Activated T-helper 9 cell treated with anti-CD3 and anti-CD28 coated beads, Interleukin-2, amount 50 U/mL, for 16 hours (primary cell): ENCODE results near the gene FOXQ1.
"Not testable (repeated sequence)": the region's sequence is repeated elsewhere in the genome, so short reads cannot be mapped to it uniquely, and the experiment has no call there.

ENCODE experiments used
- DNase-seq: peaks from one replicate; pipeline ENCODE4 v3.0.0-alpha.2; 2020; ENCODE audit warnings: low read depth

FOXQ1 gene

GRCh38 chr6:1290805-1291204 lies 21.1 kb upstream of the FOXQ1 start:
- DNase-seq = no peak

GRCh38 chr6:1291381-1291780 lies 20.5 kb upstream of the FOXQ1 start:
- no peak for DNase-seq

DNA sequence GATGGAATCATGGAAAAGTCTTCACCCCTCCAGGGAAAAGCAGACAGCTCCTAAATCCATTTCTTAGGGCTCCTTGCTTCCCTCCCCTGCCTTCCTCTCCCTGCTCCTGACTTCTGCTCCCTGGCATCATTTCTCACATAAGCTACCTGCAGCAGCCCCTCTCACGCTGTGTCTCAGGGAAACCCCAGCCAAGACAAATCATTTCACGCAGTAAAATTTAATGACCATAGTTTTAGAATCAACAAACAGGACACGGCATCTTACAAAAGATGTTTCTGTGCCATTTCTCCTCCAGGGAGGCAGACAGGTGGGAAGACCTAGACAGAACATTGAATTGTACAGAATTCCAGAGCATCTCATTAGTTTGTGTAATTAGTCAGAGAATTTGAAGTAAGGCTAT lies 16.5 kb upstream of the FOXQ1 start:
- no peak for DNase-seq

GRCh38 chr6:1296079-1296478 lies 15.8 kb upstream of the FOXQ1 start:
- no peak for DNase-seq

GRCh38 chr6:1296542-1296941 lies 15.4 kb upstream of the FOXQ1 start:
- DNase-seq = no peak

DNA sequence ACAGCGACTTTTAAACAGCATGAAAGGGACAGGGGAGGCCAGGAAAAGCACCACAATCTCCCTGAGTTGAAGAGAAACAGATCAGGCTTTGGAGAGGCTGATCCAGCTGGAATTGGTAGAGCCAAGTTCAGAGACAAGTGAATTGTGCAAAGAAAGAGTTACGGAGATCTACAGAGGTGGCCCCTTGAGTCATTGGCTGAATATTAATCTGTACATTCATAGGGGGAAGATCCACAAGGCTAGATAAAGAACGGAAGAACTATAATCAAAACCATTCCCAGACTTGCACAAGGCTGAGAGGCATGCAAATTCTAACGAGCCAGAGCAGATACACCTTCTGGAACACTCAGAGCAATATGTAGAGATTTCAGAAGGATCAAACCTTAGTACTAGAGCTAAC lies 14.2 kb upstream of the FOXQ1 start:
- DNase-seq = no peak

DNA sequence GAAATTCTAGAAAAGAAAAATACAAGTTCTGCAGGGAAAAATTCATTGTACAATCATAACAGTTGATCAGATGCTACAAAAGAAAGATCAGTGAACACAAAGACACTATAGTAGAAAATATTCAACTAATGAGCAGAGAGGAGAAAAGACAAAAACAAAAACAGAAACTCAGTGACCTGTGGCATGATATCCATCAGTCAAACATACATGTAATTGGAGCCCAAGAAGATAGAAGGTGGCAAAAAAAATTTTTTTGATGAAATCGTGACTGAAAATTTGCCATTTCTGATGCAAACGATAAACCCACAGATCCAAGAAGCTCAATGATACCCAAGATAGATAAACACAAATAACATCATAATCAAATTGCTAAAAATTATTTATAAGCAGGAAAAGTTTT lies 13.1 kb upstream of the FOXQ1 start:
- no peak for DNase-seq

GRCh38 chr6:1306133-1306532 lies 5.8 kb upstream of the FOXQ1 start:
- DNase-seq = no peak

DNA sequence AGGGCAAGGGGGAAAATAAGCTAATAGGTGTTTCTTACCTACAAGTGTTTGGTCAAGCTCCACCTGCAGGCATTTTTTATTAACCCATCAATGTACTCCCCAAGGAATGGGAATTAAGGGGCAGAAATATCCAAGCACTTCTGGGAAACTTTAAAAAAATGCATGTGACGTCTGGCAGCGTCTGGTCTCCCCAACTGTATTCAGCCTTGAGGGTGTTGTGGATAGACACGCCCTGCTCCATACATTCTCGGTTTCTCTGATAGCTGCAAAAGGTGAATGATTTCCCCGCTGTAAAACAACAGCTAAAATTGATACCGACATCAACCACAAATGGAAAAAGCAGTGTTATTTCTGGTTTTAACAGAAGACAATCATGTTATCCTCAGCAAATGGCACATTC lies 2.5 kb upstream of the FOXQ1 start:
- DNase-seq = no peak

GRCh38 chr6:1310628-1311399 lies 1.1 kb upstream of the FOXQ1 start:
- no peak for DNase-seq

DNA sequence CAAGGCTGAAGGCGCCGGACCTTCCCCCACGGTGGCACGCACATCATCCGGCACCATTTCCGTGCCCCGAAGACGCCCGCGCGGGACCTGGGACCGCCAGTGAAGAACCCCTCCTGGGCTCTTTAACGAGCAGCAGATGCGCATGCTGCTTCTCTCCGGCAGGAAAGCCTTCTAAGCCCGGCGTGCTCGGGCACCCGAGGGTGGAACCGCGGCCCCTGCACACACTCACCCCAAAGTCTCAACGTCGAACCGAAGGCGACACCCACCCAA lies 240 bp downstream of the FOXQ1 start:
- DNase-seq = no peak

DNA sequence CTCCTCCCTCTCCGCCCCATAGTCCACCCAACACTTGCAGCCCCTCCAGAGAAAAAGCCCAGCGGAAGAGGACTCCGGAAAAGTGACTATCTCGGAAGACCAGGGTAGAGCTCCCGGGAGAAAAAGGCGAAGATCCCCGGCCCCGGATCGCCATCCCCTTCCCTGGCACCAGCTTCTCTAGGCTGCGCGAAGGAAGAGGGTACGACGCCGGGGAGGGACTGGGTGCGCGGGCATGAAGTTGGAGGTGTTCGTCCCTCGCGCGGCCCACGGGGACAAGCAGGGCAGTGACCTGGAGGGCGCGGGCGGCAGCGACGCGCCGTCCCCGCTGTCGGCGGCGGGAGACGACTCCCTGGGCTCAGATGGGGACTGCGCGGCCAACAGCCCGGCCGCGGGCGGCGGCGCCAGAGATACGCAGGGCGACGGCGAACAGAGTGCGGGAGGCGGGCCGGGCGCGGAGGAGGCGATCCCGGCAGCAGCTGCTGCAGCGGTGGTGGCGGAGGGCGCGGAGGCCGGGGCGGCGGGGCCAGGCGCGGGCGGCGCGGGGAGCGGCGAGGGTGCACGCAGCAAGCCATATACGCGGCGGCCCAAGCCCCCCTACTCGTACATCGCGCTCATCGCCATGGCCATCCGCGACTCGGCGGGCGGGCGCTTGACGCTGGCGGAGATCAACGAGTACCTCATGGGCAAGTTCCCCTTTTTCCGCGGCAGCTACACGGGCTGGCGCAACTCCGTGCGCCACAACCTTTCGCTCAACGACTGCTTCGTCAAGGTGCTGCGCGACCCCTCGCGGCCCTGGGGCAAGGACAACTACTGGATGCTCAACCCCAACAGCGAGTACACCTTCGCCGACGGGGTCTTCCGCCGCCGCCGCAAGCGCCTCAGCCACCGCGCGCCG lies 822 bp downstream of the FOXQ1 start:
- no peak for DNase-seq

GRCh38 chr6:1313384-1313766 lies 1.5 kb downstream of the FOXQ1 start:
- no peak for DNase-seq

- DNase-seq = no peak
Observed at GRCh38 chr6:1313767-1314503, 2.0 kb downstream of the FOXQ1 start.

- no peak for DNase-seq
Observed at GRCh38 chr6:1314617-1315016, 2.7 kb downstream of the FOXQ1 start.

- no peak for DNase-seq
Observed at GRCh38 chr6:1315201-1315559, 3.3 kb downstream of the FOXQ1 start.

DNA sequence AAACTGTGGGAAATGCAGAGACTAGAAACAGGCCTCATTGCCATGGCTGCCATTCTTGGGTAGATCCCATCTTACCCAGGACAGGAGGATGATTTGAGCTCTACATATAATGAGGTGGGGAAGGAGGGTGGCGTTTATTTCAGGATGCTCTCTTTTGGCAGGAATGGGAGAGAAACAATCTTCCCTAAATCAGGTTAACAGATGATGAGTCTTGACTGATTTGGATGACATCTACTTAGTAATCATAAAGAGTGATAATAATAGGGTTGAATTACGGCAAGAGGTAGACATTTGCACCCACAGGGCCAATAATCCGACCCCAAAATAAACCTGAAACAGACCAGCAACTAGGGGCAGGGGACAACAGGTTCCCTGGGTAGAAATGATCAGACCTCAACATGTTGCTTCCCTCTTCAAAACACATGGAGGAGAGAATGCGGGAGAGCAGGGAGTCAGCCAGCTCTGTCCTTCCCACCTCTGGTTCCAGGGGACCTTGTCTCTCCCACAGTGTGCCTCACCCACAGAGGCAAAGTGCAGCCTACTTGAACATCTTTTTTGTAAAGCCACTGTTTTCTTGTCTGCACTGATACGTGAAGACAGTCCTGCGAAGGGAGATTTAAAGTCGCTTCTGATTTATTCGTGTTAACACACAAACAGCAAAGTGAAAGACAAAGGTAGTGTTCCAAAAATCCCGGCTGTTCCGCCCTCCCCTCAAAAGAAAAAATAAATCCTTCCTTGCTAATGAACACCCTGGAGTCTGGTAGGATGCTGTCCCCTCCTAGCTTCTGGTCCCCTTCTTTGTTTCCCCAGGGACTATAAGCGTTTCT lies 3.9 kb downstream of the FOXQ1 start:
- no peak for DNase-seq

DNA sequence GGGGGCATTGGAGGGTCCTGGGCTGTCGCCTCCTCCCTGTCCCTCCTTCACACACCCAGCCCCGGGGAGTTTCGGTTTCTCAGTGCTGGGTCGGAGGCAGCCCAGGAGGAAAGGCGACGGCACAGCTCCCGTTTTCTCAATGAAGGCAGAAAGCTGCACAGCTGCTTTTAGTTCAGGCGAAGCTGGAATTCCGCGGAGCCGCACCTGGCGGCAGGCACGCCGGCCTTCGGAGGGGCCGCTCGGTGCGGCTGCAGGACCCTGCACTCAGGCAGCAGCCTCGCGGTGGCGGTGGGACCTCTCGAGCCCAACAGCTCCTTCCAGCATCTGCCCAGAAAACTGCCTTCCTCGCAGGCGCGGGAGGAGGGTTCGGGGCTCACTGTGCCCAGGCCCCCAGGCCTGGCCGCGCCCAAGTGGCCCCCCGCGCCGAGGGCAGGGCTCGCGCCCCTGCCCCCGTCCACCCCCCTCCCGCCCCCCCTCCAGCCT lies 4.6 kb downstream of the FOXQ1 start:
- no peak for DNase-seq

DNA sequence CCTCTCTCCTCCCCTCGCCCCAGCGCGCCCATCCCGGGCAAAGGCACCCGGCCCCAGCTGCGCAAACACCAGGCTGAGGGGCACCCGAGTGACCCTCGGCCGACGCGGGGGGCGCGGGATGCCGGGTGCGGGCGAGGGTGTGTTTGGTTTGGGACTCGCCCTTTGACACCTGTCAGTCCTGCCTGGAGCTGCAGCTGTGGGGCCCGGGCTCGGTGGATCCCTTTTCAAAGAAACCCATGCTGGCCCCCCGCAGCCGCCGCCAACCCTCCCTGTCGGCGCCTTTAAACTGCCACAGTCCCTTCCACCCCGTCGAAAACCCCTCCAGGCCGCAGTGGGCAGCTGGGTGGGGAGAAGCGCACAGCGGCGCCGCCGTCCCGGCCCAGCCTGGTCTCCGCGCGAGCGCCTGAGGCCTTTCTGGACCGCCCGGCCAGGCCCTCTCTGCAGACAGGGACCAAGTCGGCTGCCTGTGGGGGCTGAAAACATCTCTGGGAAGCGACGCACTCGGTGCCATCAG lies 5.5 kb downstream of the FOXQ1 start:
- no peak for DNase-seq

DNA sequence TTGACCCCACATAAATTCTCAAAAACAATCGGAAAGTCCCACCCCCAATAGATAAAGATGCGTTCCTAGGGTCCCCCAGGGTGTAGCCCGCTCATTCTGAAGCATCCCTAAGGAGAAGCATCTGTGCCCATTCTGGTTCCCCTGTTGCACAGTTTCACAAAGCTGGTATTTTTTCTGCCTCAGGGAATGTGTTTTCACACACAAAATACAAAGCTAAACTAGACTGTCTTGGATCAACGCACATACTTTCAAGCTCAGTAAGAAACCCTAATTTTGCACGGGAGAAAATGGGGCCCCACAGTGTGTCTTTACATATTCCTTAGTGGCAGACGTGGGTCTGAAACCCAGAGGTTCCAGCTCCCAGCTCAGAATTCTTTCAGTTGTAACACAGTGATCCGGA lies 6.1 kb downstream of the FOXQ1 start:
- no peak for DNase-seq

GRCh38 chr6:1318584-1318983 lies 6.7 kb downstream of the FOXQ1 start:
- not testable (repeated sequence) for DNase-seq

GRCh38 chr6:1321738-1322137 lies 9.8 kb downstream of the FOXQ1 start:
- DNase-seq = no peak
